Thyroid gland (tissue), 4 donors: ENCODE measurements around the gene SUSD3. TPM values are rescaled to one million over a fixed set of nuclear protein-coding genes. Genes with fewer than 3 reads are reported as not detected.

Experiments used
- DNase-seq, 2 donors: peaks; one replicate each; pipeline ENCODE4 v3.0.0-alpha.2; 2019
- H3K27ac ChIP-seq, 3 donors: fragments of 200-600 bp; sonication (generic); 1 replicate in 2 of 3; 2 replicates in 1 of 3; pipeline ENCODE4 v1.5.1; 2016 to 2019; ENCODE audit warnings: mild to moderate bottlenecking in 1 of 3, moderate library complexity in 1 of 3
- H3K27me3 ChIP-seq: fragments of 200-600 bp; sonication (generic); one replicate; pipeline ENCODE4 v1.5.1; 2019
- H3K36me3 ChIP-seq, 2 donors: fragments of 200-600 bp; sonication (generic); one replicate each; pipeline ENCODE4 v1.5.1; 2016 to 2019
- H3K4me1 ChIP-seq, 2 donors: fragments of 200-600 bp; sonication (generic); one replicate each; pipeline ENCODE4 v1.5.1; 2017 to 2019
- H3K4me3 ChIP-seq, 3 donors: fragments of 200-600 bp; sonication (generic); replicated peaks in 1 of 3; 1 replicate in 2 of 3; 2 replicates in 1 of 3; pipeline ENCODE4 v1.5.1; 2016; ENCODE audit warnings: mild to moderate bottlenecking in 1 of 3
- H3K9me3 ChIP-seq: fragments of 200-600 bp; sonication (generic); one replicate; pipeline ENCODE4 v1.5.1; 2017
- CTCF ChIP-seq, 6 experiments: fragments of 200-600 bp in 3 of 6; fragments of 450-650 bp in 3 of 6; sonication (generic) in 3 of 6; IDR thresholded peaks; one replicate each; pipeline ENCODE4 v1.5.1; 2016 to 2019; ENCODE audit warnings: antibody characterized with exemption in 6 of 6, mild to moderate bottlenecking in 2 of 6, inconsistent platforms in 1 of 6, moderate library complexity in 1 of 6
- POLR2A ChIP-seq, 2 donors: fragments of 450-650 bp; IDR thresholded peaks; one replicate each; pipeline ENCODE4 v1.6.1; 2017; ENCODE audit warnings: antibody characterized with exemption in 2 of 2, mild to moderate bottlenecking in 2 of 2, moderate library complexity in 1 of 2
- WGBS, 2 donors: methylation state at CpG; one replicate each; pipeline ENCODE4 v1.1.5; 2017; 5-methylcytosine and 5-hydroxymethylcytosine counted together
- intact Hi-C: fragments of 100-400 bp; cut with DNase I; formaldehyde crosslinking; loops from one replicate; pipeline ENCODE4 v1.15.1; 2023
- total RNA-seq, 4 donors: library from RNA; depleted of rRNA; stranded (reverse); fragments of >200 nt; gene quantifications; one replicate each; pipeline ENCODE4 v1.2.3, GENCODE V29; 2016

Gene SUSD3
- total RNA-seq, 4 donors from 2014 or later = 3.6 to 12.6 (median 5.5) TPM

GRCh38 chr9:93028448-93029006 lies 30.0 kb upstream of the SUSD3 start:
- DNase-seq = no peak
- H3K4me1 ChIP-seq = peaks cover 4 to 11% of the 10 kb centered on the region in 2 donors
- no peaks in the 10 kb centered on the region for H3K36me3 ChIP-seq
- TF ChIP-seq CTCF (IDR thresholded peaks at IDR 0.05) (no peak), POLR2A (IDR thresholded peaks at IDR 0.05) (no peak)
- no peaks in the 10 kb centered on the region for H3K9me3 ChIP-seq
- intact Hi-C loops = no loop called here
- no peak overlapping the region for H3K4me3 ChIP-seq
- WGBS, 2 donors = 59 to 77% methylated on average over 6 of the region's 6 CpGs
- H3K27ac ChIP-seq = no peak overlapping the region
- H3K27me3 ChIP-seq = no peaks in the 10 kb centered on the region

- Histone ChIP-seq H3K27ac (no peak overlapping the region), H3K4me3 (no peak overlapping the region), H3K27me3 (no peaks in the 10 kb centered on the region), H3K36me3 (no peaks in the 10 kb centered on the region), H3K9me3 (no peaks in the 10 kb centered on the region), H3K4me1 (peaks cover 4 to 8% of the 10 kb centered on the region in 2 donors)
- no peak for TF ChIP-seq CTCF (IDR thresholded peaks at IDR 0.05)
- TF ChIP-seq POLR2A (IDR thresholded peaks at IDR 0.05) = no peak
- 81 to 92% methylated on average over 8 to 9 of the region's 9 CpGs for WGBS, 2 donors
- intact Hi-C loops = no loop called here
- no peak for DNase-seq
Observed at GRCh38 chr9:93030642-93031628, 27.6 kb upstream of the SUSD3 start.

- no peak for TF ChIP-seq POLR2A (IDR thresholded peaks at IDR 0.05)
- TF ChIP-seq CTCF (IDR thresholded peaks at IDR 0.05) = no peak
- intact Hi-C loops = no loop called here
- DNase-seq = peak; percentile 49 to 59
- no peak overlapping the region for H3K27ac ChIP-seq
- H3K27me3 ChIP-seq = no peaks in the 10 kb centered on the region
- H3K36me3 ChIP-seq = no peaks in the 10 kb centered on the region
- peaks cover 4 to 8% of the 10 kb centered on the region in 2 donors for H3K4me1 ChIP-seq
- 56 to 59% methylated on average over 10 of the region's 10 CpGs for WGBS, 2 donors
- H3K4me3 ChIP-seq = no peak overlapping the region
- H3K9me3 ChIP-seq = no peaks in the 10 kb centered on the region
Observed at GRCh38 chr9:93031629-93032430, 26.7 kb upstream of the SUSD3 start.

- H3K4me3 ChIP-seq = no peak overlapping the region
- H3K36me3 ChIP-seq = no peaks in the 10 kb centered on the region
- TF ChIP-seq POLR2A (IDR thresholded peaks at IDR 0.05) = no peak
- no peak for TF ChIP-seq CTCF (IDR thresholded peaks at IDR 0.05)
- H3K4me1 ChIP-seq = peaks cover 4 to 8% of the 10 kb centered on the region in 2 donors
- DNase-seq = no peak
- 92 to 97% methylated on average over 12 of the region's 12 CpGs for WGBS, 2 donors
- H3K27me3 ChIP-seq = no peaks in the 10 kb centered on the region
- no peaks in the 10 kb centered on the region for H3K9me3 ChIP-seq
- no peak overlapping the region for H3K27ac ChIP-seq
- intact Hi-C loops = no loop called here
Observed at GRCh38 chr9:93032545-93032944, 26.0 kb upstream of the SUSD3 start.
